C4-2B (cell line): ENCODE data around the gene PGAM2.

Experiments used
- CTCF ChIP-seq: fragments of 450-650 bp; conservative IDR thresholded peaks from 2 replicates; pipeline ENCODE4 v1.5.1; 2017; ENCODE audit warnings: mild to moderate bottlenecking
- ZFX ChIP-seq: fragments of 450-650 bp; IDR thresholded peaks from 2 replicates; pipeline ENCODE4 v1.6.1; 2017

- no peak for TF ChIP-seq CTCF
- no peak for TF ChIP-seq ZFX
Measured at GRCh38 chr7:44112997-44113763, 47.8 kb upstream of the PGAM2 start.
